Activated CD8-positive, alpha-beta memory T cell treated with anti-CD3 and anti-CD28 coated beads, Interleukin-2, amount 50 U/mL, for 1 hour (primary cell): Measurements from ENCODE around the gene RNASE11.
"Not testable (repeated sequence)": the region's sequence is repeated elsewhere in the genome, so short reads cannot be mapped to it uniquely, and the experiment has no call there.

ENCODE experiments used
- DNase-seq: peaks from one replicate; pipeline ENCODE4 v3.0.0-alpha.2; 2020; ENCODE audit errors: extremely low read depth

Gene RNASE11

GRCh38 chr14:20580242-20580641 lies 7.6 kb downstream of the RNASE11 start:
- DNase-seq, result no peak

- DNase-seq, result no peak
Observed at GRCh38 chr14:20578784-20579502, 8.9 kb downstream of the RNASE11 start.

DNA sequence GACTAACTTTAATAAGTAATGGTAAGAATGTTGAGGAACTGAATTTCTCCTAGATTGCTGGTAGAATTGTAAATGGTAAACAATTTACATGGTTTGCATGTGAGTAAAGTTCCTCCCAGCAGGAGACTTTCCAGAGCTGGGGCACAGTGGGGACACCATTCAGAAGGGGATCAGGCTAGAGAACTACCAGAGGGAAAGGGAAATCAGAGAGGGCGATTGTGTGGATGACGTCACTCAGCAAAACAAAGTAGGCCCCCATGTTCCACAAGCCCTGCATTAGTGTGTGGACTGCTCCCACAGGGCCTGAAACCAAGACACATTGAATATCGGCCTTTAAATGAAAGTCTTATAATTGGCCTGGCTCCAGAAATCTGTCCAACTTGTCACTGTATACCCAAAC lies 9.5 kb downstream of the RNASE11 start:
- no peak for DNase-seq

- DNase-seq, result not testable (repeated sequence)
Observed at GRCh38 chr14:20572382-20572990, 15.3 kb downstream of the RNASE11 start.

- not testable (repeated sequence) for DNase-seq
Observed at GRCh38 chr14:20570720-20571119, 17.1 kb downstream of the RNASE11 start.

DNA sequence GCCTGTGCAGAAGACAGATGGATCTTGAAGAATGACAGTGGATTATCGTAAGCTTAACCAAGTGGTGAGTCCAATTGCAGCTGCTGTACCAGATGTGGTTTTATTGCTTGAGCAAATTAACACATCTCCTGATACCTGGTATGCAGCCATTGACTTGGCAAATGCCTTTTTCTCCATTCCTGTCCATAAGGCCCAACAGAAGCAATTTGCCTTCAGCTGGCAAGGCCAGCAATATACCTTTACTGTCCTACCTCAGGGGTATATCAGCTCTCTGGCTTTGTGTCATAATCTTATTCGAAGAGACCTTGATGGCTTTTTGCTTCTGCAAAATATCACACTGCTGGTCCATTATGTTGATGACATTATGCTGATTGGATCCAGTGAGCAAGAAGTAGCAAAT lies 17.9 kb downstream of the RNASE11 start:
- DNase-seq, result not testable (repeated sequence)

DNA sequence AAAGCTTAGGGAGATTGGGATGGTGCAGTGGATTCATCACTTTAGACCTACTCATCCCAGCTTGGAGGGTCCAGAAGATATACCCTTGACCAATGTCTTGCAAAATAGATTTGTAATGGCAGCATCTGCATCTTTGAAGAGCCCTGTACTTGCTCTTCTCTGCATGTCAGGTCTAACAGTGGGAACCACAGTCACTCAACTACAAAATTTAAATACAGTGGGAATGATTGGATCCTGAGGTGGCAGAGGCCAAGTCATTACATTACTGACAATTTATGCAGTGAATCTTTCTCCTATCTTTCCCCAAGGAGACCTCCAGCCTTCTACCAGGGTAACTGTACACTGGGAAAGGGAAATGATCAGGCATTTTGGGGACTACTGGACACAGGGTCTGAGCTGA lies 18.7 kb downstream of the RNASE11 start:
- DNase-seq, result no peak

DNA sequence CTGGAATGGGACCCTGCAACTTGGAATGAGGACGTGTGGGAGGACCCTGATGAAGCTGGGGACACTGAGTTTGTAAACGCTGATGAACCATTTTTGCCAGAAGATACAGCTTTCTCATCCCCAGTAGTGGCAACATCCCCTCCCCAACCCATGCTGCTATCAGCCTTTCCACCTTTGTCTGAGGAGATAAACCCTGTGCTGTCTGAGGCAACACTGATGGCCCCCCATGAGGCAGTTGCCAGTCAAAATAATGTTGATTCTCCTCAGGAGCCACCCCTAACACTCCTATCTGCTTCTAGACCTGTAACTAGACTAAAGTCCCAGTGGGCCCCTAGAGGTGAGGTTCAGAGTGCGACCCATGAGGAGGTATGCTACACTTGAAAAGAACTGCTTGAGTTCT lies 19.4 kb downstream of the RNASE11 start:
- no peak for DNase-seq

GRCh38 chr14:20567199-20567598 lies 20.6 kb downstream of the RNASE11 start:
- not testable (repeated sequence) for DNase-seq

GRCh38 chr14:20564501-20564997 lies 23.3 kb downstream of the RNASE11 start:
- DNase-seq, result no peak

- DNase-seq, result no peak
Observed at GRCh38 chr14:20563971-20564370, 23.8 kb downstream of the RNASE11 start.

GRCh38 chr14:20560961-20561360 lies 26.8 kb downstream of the RNASE11 start, which contains the start of gene RNASE9:
Gene RNASE9 (minus strand): TSS chr14:20561047.
- DNase-seq, result no peak

GRCh38 chr14:20559461-20559904 lies 28.3 kb downstream of the RNASE11 start:
- DNase-seq, result no peak

- no peak for DNase-seq
Observed at GRCh38 chr14:20557212-20557542, 30.6 kb downstream of the RNASE11 start.

GRCh38 chr14:20556500-20557211 lies 31.1 kb downstream of the RNASE11 start:
- no peak for DNase-seq

DNA sequence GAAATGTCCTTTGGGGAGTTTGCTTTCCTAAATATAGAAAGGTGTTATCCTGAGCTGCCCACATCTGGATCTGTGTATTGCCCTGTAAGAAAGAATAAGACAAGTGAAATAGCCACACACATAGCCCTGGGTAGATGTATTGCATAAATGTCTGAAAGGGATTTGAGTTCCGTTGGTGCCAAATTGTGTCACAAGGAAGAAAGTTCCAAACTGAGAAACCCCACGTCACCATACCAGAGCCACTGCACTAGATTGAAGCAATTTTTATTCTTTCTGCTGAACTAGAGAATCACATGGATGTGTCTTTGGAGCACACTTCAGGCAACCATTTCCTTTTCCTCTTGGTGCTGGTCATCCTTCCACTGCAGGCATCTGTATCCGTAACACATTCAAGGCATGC lies 32.0 kb downstream of the RNASE11 start:
- no peak for DNase-seq

GRCh38 chr14:20553024-20553423 lies 34.8 kb downstream of the RNASE11 start:
- no peak for DNase-seq

- DNase-seq, result no peak
Observed at GRCh38 chr14:20551606-20552005, 36.2 kb downstream of the RNASE11 start.

- DNase-seq, result no peak
Observed at GRCh38 chr14:20550926-20551325, 36.9 kb downstream of the RNASE11 start.

DNA sequence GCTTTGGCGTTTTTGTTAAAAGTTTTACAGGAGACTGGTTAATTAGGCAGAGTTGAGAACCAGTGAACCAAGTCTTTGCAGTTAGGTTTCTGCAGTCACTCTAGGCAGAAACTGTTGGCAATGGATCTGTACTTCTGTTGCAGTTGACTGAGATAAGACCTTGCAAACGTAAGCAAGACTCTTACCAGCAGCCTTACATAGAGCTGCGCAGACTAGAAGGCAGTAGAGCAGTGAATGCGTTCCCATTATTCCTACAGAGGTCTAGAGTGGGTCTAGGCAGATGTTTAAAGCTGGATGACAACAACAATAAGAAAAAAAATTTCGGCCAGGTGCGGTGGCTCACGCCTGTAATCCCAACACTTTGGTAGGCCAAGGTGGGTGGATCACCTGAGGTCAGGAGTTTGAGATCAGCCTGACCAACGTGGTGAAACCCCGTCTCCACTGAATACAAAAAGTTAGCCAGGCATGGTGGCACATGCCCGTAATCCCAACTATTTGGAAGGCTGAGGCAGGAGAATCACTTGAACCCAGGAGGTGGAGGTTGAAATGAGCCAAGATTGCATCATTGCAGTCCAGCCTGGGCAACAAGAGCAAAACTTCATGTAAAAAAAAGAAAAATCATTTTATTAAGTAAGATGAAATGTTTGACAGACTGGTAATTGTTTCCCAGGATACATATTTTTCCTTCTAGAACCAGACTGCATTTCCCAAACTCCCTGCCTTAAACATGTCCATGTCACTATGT lies 39.2 kb downstream of the RNASE11 start:
- DNase-seq, result no peak

GRCh38 chr14:20546877-20547276 lies 40.9 kb downstream of the RNASE11 start:
- no peak for DNase-seq

- DNase-seq, result no peak
Observed at GRCh38 chr14:20539906-20540305, 47.9 kb downstream of the RNASE11 start.
